Kidney epithelial cell (primary cell): ENCODE measurements around the gene NVL. TPM values are rescaled to one million over a fixed set of nuclear protein-coding genes. Genes with fewer than 3 reads are reported as not detected.
"Not testable (repeated sequence)": the region's sequence is repeated elsewhere in the genome, so short reads cannot be mapped to it uniquely, and the experiment has no call there.

Experiments used
- DNase-seq: peaks from one replicate; pipeline ENCODE4 v3.0.0-alpha.2; 2010; ENCODE audit warnings: low read depth
- H3K27me3 ChIP-seq: 2 replicates; pipeline ENCODE4 v1.6.0; 2011; ENCODE audit warnings: low read length; ENCODE audit not compliant: control insufficient read depth, insufficient read depth
- H3K36me3 ChIP-seq: 2 replicates; pipeline ENCODE4 v1.5.1; 2011; ENCODE audit warnings: low read length; ENCODE audit not compliant: control insufficient read depth, insufficient read depth
- H3K4me3 ChIP-seq: 2 replicates; pipeline ENCODE4 v1.5.1; 2011; ENCODE audit warnings: low read depth, mild to moderate bottlenecking, control low read depth, low read length
- CTCF ChIP-seq: IDR thresholded peaks from 2 replicates; pipeline ENCODE4 v1.5.1; 2011; ENCODE audit warnings: mild to moderate bottlenecking, moderate library complexity, low read length, control low read depth, inconsistent platforms; ENCODE audit not compliant: insufficient read depth, poor library complexity, severe bottlenecking
- total RNA-seq: library from RNA; depleted of rRNA; stranded (reverse); fragments of >200 nt; gene quantifications from 2 replicates; pipeline ENCODE4 v1.2.3, GENCODE V29; 2015

Gene NVL
- total RNA-seq, 1 donor from 2014 or later: 26.1 TPM

- no peaks in the 10 kb centered on the region for H3K27me3 ChIP-seq
- H3K36me3 ChIP-seq: no peaks in the 10 kb centered on the region
- H3K4me3 ChIP-seq: no peak overlapping the region
- no peak for DNase-seq
- TF ChIP-seq CTCF: no peak
Measured at GRCh38 chr1:224312025-224312424, 17.9 kb downstream of the NVL start.

- not testable (repeated sequence) for H3K4me3 ChIP-seq, H3K36me3 ChIP-seq, H3K27me3 ChIP-seq, DNase-seq
Measured at GRCh38 chr1:224311503-224311902, 18.5 kb downstream of the NVL start.

- DNase-seq: no peak
- Histone ChIP-seq H3K4me3 (no peak overlapping the region), H3K27me3 (no peaks in the 10 kb centered on the region), H3K36me3 (no peaks in the 10 kb centered on the region)
- TF ChIP-seq CTCF: no peak
Measured at GRCh38 chr1:224308064-224308463, 21.9 kb downstream of the NVL start.

- H3K27me3 ChIP-seq: no peaks in the 10 kb centered on the region
- no peaks in the 10 kb centered on the region for H3K36me3 ChIP-seq
- DNase-seq: no peak
- no peak overlapping the region for H3K4me3 ChIP-seq
- TF ChIP-seq CTCF: no peak
Measured at GRCh38 chr1:224304767-224305166, 25.2 kb downstream of the NVL start.

- TF ChIP-seq CTCF: no peak
- H3K36me3 ChIP-seq: peaks cover 2% of the 10 kb centered on the region
- H3K4me3 ChIP-seq: no peak overlapping the region
- no peaks in the 10 kb centered on the region for H3K27me3 ChIP-seq
- DNase-seq: no peak
Measured at GRCh38 chr1:224302947-224303346, 27.0 kb downstream of the NVL start.

GRCh38 chr1:224301391-224301790, 28.6 kb downstream of the NVL start:
- no peak for TF ChIP-seq CTCF
- Histone ChIP-seq H3K4me3 (no peak overlapping the region), H3K36me3 (peaks cover 2% of the 10 kb centered on the region), H3K27me3 (no peaks in the 10 kb centered on the region)
- no peak for DNase-seq

- H3K27me3 ChIP-seq: no peaks in the 10 kb centered on the region
- peaks cover 2% of the 10 kb centered on the region for H3K36me3 ChIP-seq
- H3K4me3 ChIP-seq: no peak overlapping the region
- TF ChIP-seq CTCF: no peak
- DNase-seq: peak; percentile 68
Measured at GRCh38 chr1:224300346-224300745, 29.6 kb downstream of the NVL start.
